Esophagus muscularis mucosa (tissue), 3 donors: ENCODE results near the gene ATP5IF1.

Experiments
- POLR2A ChIP-seq: fragments of 450-650 bp; IDR thresholded peaks from one replicate; pipeline ENCODE4 v1.6.1; 2017; ENCODE audit warnings: antibody characterized with exemption, moderate library complexity, mild to moderate bottlenecking, low read depth
- POLR2AphosphoS5 ChIP-seq, 2 donors: sonication (generic); formaldehyde crosslinking; IDR thresholded peaks; one replicate each; pipeline ENCODE4 v1.6.1; 2017; ENCODE audit warnings: antibody characterized with exemption in 2 of 2
- TF ChIP-seq, protein P1 (sequence below), 3 experiments: fragments of 200-600 bp in 2 of 3; fragments of 450-650 bp in 1 of 3; sonication (generic) in 2 of 3; IDR thresholded peaks; one replicate each; pipeline ENCODE4 v1.5.1; 2017 to 2019; ENCODE audit warnings: antibody characterized with exemption in 3 of 3, mild to moderate bottlenecking in 2 of 3, moderate library complexity in 1 of 3

DNA sequence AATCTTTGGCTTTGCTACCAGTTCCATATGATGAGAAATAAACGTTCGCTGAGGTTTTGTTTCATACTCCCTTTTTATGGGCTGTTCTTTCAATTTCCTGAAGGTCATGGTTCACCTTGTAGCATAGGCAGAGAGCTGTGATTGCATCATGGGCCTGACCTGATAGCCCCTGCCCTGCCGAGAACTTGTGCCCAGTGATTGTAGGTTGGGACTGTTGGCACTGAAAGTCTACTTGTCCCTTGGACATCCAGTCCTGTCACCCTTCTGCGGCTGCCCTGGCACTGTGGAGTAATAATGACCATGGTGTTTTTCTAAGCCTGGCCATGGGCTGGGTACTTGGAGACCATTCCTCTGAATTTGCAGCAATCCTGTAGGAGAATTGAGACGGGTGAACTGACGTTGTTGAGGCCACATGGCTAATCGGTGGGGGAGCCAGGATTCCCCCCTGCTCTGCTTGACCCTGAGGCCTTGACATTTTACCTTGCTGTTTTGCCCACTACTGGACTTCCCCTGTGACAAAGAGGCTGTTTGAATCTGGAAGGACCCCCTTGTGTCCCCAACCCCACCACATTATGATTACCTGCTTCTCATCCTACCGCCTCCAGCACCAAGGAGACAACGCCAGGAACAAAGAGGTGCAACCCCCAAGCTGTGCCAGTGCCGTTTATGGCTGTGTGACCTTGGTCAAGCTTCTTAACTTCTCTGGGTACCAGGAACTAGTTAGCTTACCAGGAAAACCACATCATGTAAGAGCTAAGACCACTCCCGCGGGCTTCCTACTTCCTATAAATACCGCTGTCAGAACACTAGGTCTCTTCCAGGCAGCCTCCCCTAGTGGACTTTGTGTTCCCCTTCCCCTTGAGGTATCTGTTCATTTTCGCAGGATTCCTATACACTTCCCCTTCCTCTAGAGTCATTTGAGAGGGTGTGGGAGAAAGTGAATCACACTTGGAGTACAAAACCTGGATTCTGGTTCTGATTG lies 46.8 kb downstream of the ATP5IF1 start:
- TF ChIP-seq, protein P1, sequence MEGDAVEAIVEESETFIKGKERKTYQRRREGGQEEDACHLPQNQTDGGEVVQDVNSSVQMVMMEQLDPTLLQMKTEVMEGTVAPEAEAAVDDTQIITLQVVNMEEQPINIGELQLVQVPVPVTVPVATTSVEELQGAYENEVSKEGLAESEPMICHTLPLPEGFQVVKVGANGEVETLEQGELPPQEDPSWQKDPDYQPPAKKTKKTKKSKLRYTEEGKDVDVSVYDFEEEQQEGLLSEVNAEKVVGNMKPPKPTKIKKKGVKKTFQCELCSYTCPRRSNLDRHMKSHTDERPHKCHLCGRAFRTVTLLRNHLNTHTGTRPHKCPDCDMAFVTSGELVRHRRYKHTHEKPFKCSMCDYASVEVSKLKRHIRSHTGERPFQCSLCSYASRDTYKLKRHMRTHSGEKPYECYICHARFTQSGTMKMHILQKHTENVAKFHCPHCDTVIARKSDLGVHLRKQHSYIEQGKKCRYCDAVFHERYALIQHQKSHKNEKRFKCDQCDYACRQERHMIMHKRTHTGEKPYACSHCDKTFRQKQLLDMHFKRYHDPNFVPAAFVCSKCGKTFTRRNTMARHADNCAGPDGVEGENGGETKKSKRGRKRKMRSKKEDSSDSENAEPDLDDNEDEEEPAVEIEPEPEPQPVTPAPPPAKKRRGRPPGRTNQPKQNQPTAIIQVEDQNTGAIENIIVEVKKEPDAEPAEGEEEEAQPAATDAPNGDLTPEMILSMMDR (IDR thresholded peaks at IDR 0.05) = no peak
- no peak for TF ChIP-seq POLR2AphosphoS5 (IDR thresholded peaks at IDR 0.05)
- no peak for TF ChIP-seq POLR2A
